GM18511 (cell line): ENCODE results near the gene FAF2.
"Not testable (repeated sequence)": the region's sequence is repeated elsewhere in the genome, so short reads cannot be mapped to it uniquely, and the experiment has no call there.

Experiments
- ATAC-seq: cut with Tn5 transposase; IDR thresholded peaks from one replicate; pipeline ENCODE4 v1.9.1; 2021; ENCODE audit warnings: mild to moderate bottlenecking, moderate library complexity; ENCODE audit not compliant: unreplicated experiment

FAF2 gene

GRCh38 chr5:176454724-176455394 is 6.7 kb downstream of the FAF2 start:
- no peak for ATAC-seq

- no peak for ATAC-seq
Measured at GRCh38 chr5:176458904-176459561, 10.8 kb downstream of the FAF2 start.

- ATAC-seq, result no peak
Measured at GRCh38 chr5:176461349-176461748, 13.2 kb downstream of the FAF2 start.

- ATAC-seq, result no peak
Measured at GRCh38 chr5:176463113-176463764, 15.1 kb downstream of the FAF2 start.

GRCh38 chr5:176466245-176466871 is 18.2 kb downstream of the FAF2 start:
- ATAC-seq, result no peak

GRCh38 chr5:176469296-176469695 is 21.1 kb downstream of the FAF2 start:
- no peak for ATAC-seq

- no peak for ATAC-seq
Measured at GRCh38 chr5:176470539-176470938, 22.4 kb downstream of the FAF2 start.

GRCh38 chr5:176471098-176471497 is 22.9 kb downstream of the FAF2 start:
- ATAC-seq, result no peak

GRCh38 chr5:176473335-176474006 is 25.3 kb downstream of the FAF2 start:
- ATAC-seq, result no peak

- ATAC-seq, result no peak
Measured at GRCh38 chr5:176474476-176474875, 26.3 kb downstream of the FAF2 start.

- no peak for ATAC-seq
Measured at GRCh38 chr5:176481711-176482110, 33.5 kb downstream of the FAF2 start.

- no peak for ATAC-seq
Measured at GRCh38 chr5:176485176-176485575, 37.0 kb downstream of the FAF2 start.

- no peak for ATAC-seq
Measured at GRCh38 chr5:176486189-176486757, 38.1 kb downstream of the FAF2 start.

- ATAC-seq, result not testable (repeated sequence)
Measured at GRCh38 chr5:176487160-176487559, 39.0 kb downstream of the FAF2 start.

- no peak for ATAC-seq
Measured at GRCh38 chr5:176489077-176489476, 40.9 kb downstream of the FAF2 start.

GRCh38 chr5:176490301-176490700 is 42.1 kb downstream of the FAF2 start:
- ATAC-seq, result no peak

- no peak for ATAC-seq
Measured at GRCh38 chr5:176491101-176491502, 42.9 kb downstream of the FAF2 start.

GRCh38 chr5:176491901-176492300 is 43.7 kb downstream of the FAF2 start:
- ATAC-seq, result no peak

- ATAC-seq, result no peak
Measured at GRCh38 chr5:176492431-176492830, 44.2 kb downstream of the FAF2 start.

- ATAC-seq, result no peak
Measured at GRCh38 chr5:176497852-176498251, 49.7 kb downstream of the FAF2 start.

GRCh38 chr5:176499273-176499672 is 51.1 kb downstream of the FAF2 start:
- no peak for ATAC-seq
